ENCODE measurements around the gene ATP4B. TPM values are rescaled to one million over a fixed set of nuclear protein-coding genes. Genes with fewer than 3 reads are reported as not detected.

Gene ATP4B
- total RNA-seq, 1 experiment from 2014 or later: not detected

DNA sequence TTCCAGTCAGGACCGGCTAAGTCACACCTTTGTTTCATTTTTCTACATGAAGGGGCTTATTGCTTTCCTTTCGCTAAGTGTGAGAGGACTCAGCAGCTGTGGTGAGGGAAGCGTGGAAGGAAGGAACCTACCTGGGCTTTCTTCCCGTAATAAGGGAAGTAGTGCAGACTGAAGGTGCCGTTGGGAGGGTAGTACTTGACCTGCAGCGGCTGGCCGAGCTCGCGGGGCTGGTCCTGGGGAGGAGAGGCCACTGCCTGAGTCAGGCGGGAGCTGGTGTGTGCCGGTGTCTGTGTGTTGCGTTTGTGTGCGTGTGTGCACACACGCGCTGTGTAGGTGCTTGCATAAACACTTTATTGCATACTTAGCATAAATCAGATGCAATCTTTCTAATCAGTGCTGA, 7.7 kb downstream of the ATP4B start:
- H3T11ph ChIP-seq (ENCODE audit: low read length): no peak overlapping the region
- H2BK120ac ChIP-seq (ENCODE audit: low read depth, low read length, poor library complexity, severe bottlenecking): no peak overlapping the region
- H3K4me1 ChIP-seq (ENCODE audit: insufficient read depth, low read length): no peaks in the 10 kb centered on the region
- no CpG with 5 or more reads among the region's 15 CpGs for WGBS (ENCODE audit: extremely low coverage, insufficient read length, low lambda C conversion rate)
- H3K23ac ChIP-seq (ENCODE audit: insufficient read length, low read depth, low read length): no peak overlapping the region
- H3K23me2 ChIP-seq (ENCODE audit: insufficient read length, low read depth, low read length, poor library complexity, severe bottlenecking): no peaks in the 10 kb centered on the region
- H3K4ac ChIP-seq (ENCODE audit: low read depth, low read length): no peak overlapping the region
- H3K14ac ChIP-seq (ENCODE audit: insufficient read depth, low read length): no peak overlapping the region; the same call in 1 of the 2 replicates
- Mint-ChIP-seq H3K4me1 (peaks cover 7% of the 10 kb centered on the region in 2 experiments), H3K36me3 (ENCODE audit: insufficient read depth in 1 of 3, low read depth in 3 of 3) (peaks cover 0 to 33% (median 22%) of the 10 kb centered on the region in 3 experiments; a peak in 5 of 7 replicates), H3K4me3 (no peak overlapping the region; a peak in 1 of 5 replicates), H3K27ac (peak overlapping the region in 2 of 3 experiments; percentile 2 to 25; a peak in 2 of 7 replicates), H3K9me3 (peaks cover 0 to 20% of the 10 kb centered on the region in 2 experiments; a peak in 2 of 5 replicates), H3K27me3 (ENCODE audit: low read depth) (peaks cover 4% of the 10 kb centered on the region)
- H2AK5ac ChIP-seq (ENCODE audit: insufficient read length, low read length): no peak overlapping the region
- no peak overlapping the region for H3K27ac ChIP-seq (ENCODE audit: insufficient read length, low read depth, low read length)
- H4K91ac ChIP-seq (ENCODE audit: insufficient read length, low read depth, low read length): no peak overlapping the region
- no peaks in the 10 kb centered on the region for H3K27me3 ChIP-seq (ENCODE audit: insufficient read depth, low read length)
- H4K20me1 ChIP-seq (ENCODE audit: control insufficient read depth, insufficient read depth, insufficient read length): no peaks in the 10 kb centered on the region
- H3K4me2 ChIP-seq (ENCODE audit: insufficient read depth, insufficient read length, low read length): no peak overlapping the region
- H2BK15ac ChIP-seq (ENCODE audit: low read depth, low read length): no peak overlapping the region
- H4K8ac ChIP-seq (replicated peaks; ENCODE audit: insufficient read length, low read depth, low read length): no peak overlapping the region
- no peak overlapping the region for H2BK20ac ChIP-seq (ENCODE audit: low read depth, low read length, poor library complexity, severe bottlenecking)
- no peak overlapping the region for H4K5ac ChIP-seq (ENCODE audit: insufficient read length, low read depth, low read length)
- DNase-seq: no peak
- H2AFZ ChIP-seq (ENCODE audit: low read length): no peak overlapping the region
- H2BK12ac ChIP-seq (ENCODE audit: insufficient read length, low read depth, low read length): no peak overlapping the region
- no peak overlapping the region for H2BK5ac ChIP-seq (ENCODE audit: insufficient read length, low read length)
- no peak overlapping the region for H3K9ac ChIP-seq (ENCODE audit: extremely low read depth, insufficient read length, low read length)
- no peaks in the 10 kb centered on the region for H3K79me2 ChIP-seq (ENCODE audit: insufficient read depth, low read length)
- H3K56ac ChIP-seq (ENCODE audit: insufficient read length, low read depth, low read length): no peak overlapping the region
- H3K18ac ChIP-seq (ENCODE audit: insufficient read length, low read depth, low read length): no peak overlapping the region
- H3K79me1 ChIP-seq (ENCODE audit: insufficient read depth, low read depth, low read length, poor library complexity, severe bottlenecking): no peaks in the 10 kb centered on the region
- H3K9me3 ChIP-seq (ENCODE audit: control insufficient read depth, low read depth, low read length): no peaks in the 10 kb centered on the region
- TF ChIP-seq, protein P1, sequence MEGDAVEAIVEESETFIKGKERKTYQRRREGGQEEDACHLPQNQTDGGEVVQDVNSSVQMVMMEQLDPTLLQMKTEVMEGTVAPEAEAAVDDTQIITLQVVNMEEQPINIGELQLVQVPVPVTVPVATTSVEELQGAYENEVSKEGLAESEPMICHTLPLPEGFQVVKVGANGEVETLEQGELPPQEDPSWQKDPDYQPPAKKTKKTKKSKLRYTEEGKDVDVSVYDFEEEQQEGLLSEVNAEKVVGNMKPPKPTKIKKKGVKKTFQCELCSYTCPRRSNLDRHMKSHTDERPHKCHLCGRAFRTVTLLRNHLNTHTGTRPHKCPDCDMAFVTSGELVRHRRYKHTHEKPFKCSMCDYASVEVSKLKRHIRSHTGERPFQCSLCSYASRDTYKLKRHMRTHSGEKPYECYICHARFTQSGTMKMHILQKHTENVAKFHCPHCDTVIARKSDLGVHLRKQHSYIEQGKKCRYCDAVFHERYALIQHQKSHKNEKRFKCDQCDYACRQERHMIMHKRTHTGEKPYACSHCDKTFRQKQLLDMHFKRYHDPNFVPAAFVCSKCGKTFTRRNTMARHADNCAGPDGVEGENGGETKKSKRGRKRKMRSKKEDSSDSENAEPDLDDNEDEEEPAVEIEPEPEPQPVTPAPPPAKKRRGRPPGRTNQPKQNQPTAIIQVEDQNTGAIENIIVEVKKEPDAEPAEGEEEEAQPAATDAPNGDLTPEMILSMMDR (conservative IDR thresholded peaks at IDR 0.05): no peak

All from H9 (cell line).